Measurements from ENCODE around the gene SEMA5A.

Gene SEMA5A

DNA sequence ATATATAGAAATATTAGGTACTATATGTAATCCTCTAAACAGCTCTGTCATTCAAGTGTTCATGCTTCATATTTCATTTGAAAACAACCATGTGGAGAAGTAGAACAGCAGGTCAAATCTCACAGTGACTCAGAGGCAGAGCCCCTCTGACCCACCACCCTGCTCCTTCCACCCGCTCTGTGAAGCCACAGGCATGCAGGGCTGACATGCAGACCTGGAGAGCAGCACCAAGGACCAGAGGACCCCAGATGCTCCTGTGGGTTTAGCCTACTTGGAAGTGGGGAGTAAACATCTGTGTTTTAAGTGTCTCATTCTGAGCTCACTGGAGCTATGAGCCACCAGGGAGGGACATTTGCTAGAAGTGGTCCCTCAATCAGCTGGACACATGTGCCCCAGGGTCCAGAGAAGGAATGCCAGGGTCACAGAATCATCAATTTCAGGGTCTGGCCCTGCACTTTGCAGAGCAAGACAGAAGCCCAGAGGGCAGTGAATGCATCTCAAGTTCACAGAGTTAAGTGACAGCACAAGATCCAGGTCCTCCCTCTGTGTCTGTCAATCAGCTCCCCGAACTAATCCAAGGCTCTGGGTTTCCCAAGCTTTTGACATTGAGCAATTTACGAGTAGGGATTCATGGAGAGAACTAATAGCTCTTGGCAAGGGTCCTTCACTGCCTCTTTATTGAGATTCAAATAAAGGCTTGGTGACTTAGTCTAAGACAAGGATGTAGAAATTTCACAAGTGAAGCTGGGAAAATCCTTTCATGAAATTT is 441.1 kb downstream of the SEMA5A start:
- TF ChIP-seq, protein P1, sequence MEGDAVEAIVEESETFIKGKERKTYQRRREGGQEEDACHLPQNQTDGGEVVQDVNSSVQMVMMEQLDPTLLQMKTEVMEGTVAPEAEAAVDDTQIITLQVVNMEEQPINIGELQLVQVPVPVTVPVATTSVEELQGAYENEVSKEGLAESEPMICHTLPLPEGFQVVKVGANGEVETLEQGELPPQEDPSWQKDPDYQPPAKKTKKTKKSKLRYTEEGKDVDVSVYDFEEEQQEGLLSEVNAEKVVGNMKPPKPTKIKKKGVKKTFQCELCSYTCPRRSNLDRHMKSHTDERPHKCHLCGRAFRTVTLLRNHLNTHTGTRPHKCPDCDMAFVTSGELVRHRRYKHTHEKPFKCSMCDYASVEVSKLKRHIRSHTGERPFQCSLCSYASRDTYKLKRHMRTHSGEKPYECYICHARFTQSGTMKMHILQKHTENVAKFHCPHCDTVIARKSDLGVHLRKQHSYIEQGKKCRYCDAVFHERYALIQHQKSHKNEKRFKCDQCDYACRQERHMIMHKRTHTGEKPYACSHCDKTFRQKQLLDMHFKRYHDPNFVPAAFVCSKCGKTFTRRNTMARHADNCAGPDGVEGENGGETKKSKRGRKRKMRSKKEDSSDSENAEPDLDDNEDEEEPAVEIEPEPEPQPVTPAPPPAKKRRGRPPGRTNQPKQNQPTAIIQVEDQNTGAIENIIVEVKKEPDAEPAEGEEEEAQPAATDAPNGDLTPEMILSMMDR (IDR thresholded peaks at IDR 0.05), result no peak

GRCh38 chr5:9103290-9103689 is 442.6 kb downstream of the SEMA5A start:
- Histone ChIP-seq H3K4me2 (ENCODE audit: low read length) (no peak overlapping the region), H2AFZ (no peak overlapping the region), H3K9ac (no peak overlapping the region), H3K27me3 (ENCODE audit: control insufficient read depth, insufficient read depth, low read length) (no peaks in the 10 kb centered on the region), H3K36me3 (ENCODE audit: control insufficient read depth, insufficient read depth, low read length) (no peaks in the 10 kb centered on the region), H3K27ac (no peak overlapping the region), H3K9me3 (ENCODE audit: control insufficient read depth, low read length) (no peaks in the 10 kb centered on the region), H3K79me2 (no peaks in the 10 kb centered on the region), H3K4me3 (ENCODE audit: low read depth, low read length) (no peak overlapping the region), H3K4me1 (no peaks in the 10 kb centered on the region)
- TF ChIP-seq, protein P1 (IDR thresholded peaks at IDR 0.05), result no peak

More for the DNA sequence above, 441.1 kb downstream of the SEMA5A start:
- no peaks in the 10 kb centered on the region for H3K79me2 ChIP-seq
- no peaks in the 10 kb centered on the region for H3K4me1 ChIP-seq
- H3K27ac ChIP-seq, result no peak overlapping the region
- no peak overlapping the region for H3K4me3 ChIP-seq (ENCODE audit: low read depth, low read length)
- H3K9ac ChIP-seq, result no peak overlapping the region
- no peaks in the 10 kb centered on the region for H3K36me3 ChIP-seq (ENCODE audit: control insufficient read depth, insufficient read depth, low read length)
- no peak overlapping the region for H3K4me2 ChIP-seq (ENCODE audit: low read length)
- H2AFZ ChIP-seq, result no peak overlapping the region
- H3K9me3 ChIP-seq (ENCODE audit: control insufficient read depth, low read length), result no peaks in the 10 kb centered on the region
- no peaks in the 10 kb centered on the region for H3K27me3 ChIP-seq (ENCODE audit: control insufficient read depth, insufficient read depth, low read length)

DNA sequence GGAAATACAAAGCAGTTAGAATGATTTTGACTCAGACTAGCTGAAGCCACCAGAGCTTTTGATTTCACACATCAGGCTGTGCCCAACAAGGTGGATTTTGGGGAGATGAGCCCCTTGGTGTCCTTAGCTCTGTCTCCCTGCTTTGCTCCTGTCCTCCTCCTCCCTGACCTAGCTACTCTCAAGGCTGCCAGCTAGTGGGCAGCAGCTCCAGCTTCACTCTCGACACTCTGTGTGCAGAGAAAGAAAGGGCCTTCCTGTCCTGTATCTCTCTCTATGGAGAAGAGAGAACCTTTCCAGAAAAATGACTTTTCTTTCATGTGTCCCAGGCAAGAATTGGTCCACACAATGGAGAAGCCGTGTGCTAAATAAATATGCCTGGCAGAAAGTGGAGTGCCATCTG is 446.2 kb downstream of the SEMA5A start:
- H3K9me3 ChIP-seq (ENCODE audit: control insufficient read depth, low read length), result no peaks in the 10 kb centered on the region
- no peak overlapping the region for H3K4me2 ChIP-seq (ENCODE audit: low read length)
- H3K36me3 ChIP-seq (ENCODE audit: control insufficient read depth, insufficient read depth, low read length), result no peaks in the 10 kb centered on the region
- no peaks in the 10 kb centered on the region for H3K4me1 ChIP-seq
- no peak overlapping the region for H3K27ac ChIP-seq
- H3K27me3 ChIP-seq (ENCODE audit: control insufficient read depth, insufficient read depth, low read length), result no peaks in the 10 kb centered on the region
- TF ChIP-seq, protein P1 (IDR thresholded peaks at IDR 0.05), result no peak
- no peaks in the 10 kb centered on the region for H3K79me2 ChIP-seq
- no peak overlapping the region for H2AFZ ChIP-seq
- no peak overlapping the region for H3K9ac ChIP-seq
- H3K4me3 ChIP-seq (ENCODE audit: low read depth, low read length), result no peak overlapping the region

- H3K4me2 ChIP-seq (ENCODE audit: low read length), result no peak overlapping the region
- no peak overlapping the region for H3K4me3 ChIP-seq (ENCODE audit: low read depth, low read length)
- H2AFZ ChIP-seq, result no peak overlapping the region
- no peaks in the 10 kb centered on the region for H3K36me3 ChIP-seq (ENCODE audit: control insufficient read depth, insufficient read depth, low read length)
- no peaks in the 10 kb centered on the region for H3K9me3 ChIP-seq (ENCODE audit: control insufficient read depth, low read length)
- TF ChIP-seq, protein P1 (IDR thresholded peaks at IDR 0.05), result no peak
- no peaks in the 10 kb centered on the region for H3K4me1 ChIP-seq
- H3K9ac ChIP-seq, result no peak overlapping the region
- H3K79me2 ChIP-seq, result no peaks in the 10 kb centered on the region
- no peaks in the 10 kb centered on the region for H3K27me3 ChIP-seq (ENCODE audit: control insufficient read depth, insufficient read depth, low read length)
- H3K27ac ChIP-seq, result no peak overlapping the region
Measured at GRCh38 chr5:9098990-9099389, 446.9 kb downstream of the SEMA5A start.

GRCh38 chr5:9094582-9094981 is 451.3 kb downstream of the SEMA5A start:
- no peak overlapping the region for H3K4me2 ChIP-seq (ENCODE audit: low read length)
- H3K27me3 ChIP-seq (ENCODE audit: control insufficient read depth, insufficient read depth, low read length), result no peaks in the 10 kb centered on the region
- H3K9me3 ChIP-seq (ENCODE audit: control insufficient read depth, low read length), result no peaks in the 10 kb centered on the region
- H3K79me2 ChIP-seq, result no peaks in the 10 kb centered on the region
- TF ChIP-seq, protein P1 (IDR thresholded peaks at IDR 0.05), result no peak
- no peak overlapping the region for H3K9ac ChIP-seq
- no peaks in the 10 kb centered on the region for H3K4me1 ChIP-seq
- H3K36me3 ChIP-seq (ENCODE audit: control insufficient read depth, insufficient read depth, low read length), result no peaks in the 10 kb centered on the region
- H3K27ac ChIP-seq, result no peak overlapping the region
- no peak overlapping the region for H2AFZ ChIP-seq
- no peak overlapping the region for H3K4me3 ChIP-seq (ENCODE audit: low read depth, low read length)
